ENCODE results near the gene NIPA2.

The NIPA2 gene

GRCh38 chr15:22856659-22857058 lies 18.2 kb downstream of the NIPA2 start:
- Histone ChIP-seq H4K20me1 (ENCODE audit: insufficient read depth, low read length) (no peaks in the 10 kb centered on the region), H3K9ac (ENCODE audit: low read depth, low read length) (no peak overlapping the region), H3K27ac (ENCODE audit: low read length) (no peak overlapping the region), H3K79me2 (ENCODE audit: insufficient read depth, low read length) (peaks cover 2% of the 10 kb centered on the region; the same call in 1 of the 2 replicates), H3K4me3 (ENCODE audit: low read depth in 1 of 2, low read length in 2 of 2) (no peak overlapping the region), H3K9me3 (ENCODE audit: insufficient read depth, low read length, severe bottlenecking) (no peaks in the 10 kb centered on the region), H3K4me1 (ENCODE audit: insufficient read depth, low read length) (no peaks in the 10 kb centered on the region), H2AFZ (ENCODE audit: low read depth, low read length) (no peak overlapping the region), H3K4me2 (ENCODE audit: insufficient read depth, low read length) (no peak overlapping the region), H3K36me3 (ENCODE audit: insufficient read depth, low read length) (peaks cover 57% of the 10 kb centered on the region), H3K27me3 (ENCODE audit: insufficient read depth, low read length, poor library complexity) (no peaks in the 10 kb centered on the region)
- ATAC-seq (ENCODE audit: insufficient read depth, low read depth) = no peak
- no peak for TF ChIP-seq EZH2 (IDR thresholded peaks at IDR 0.05; ENCODE audit: borderline replicate concordance, low read depth, low read length, severe bottlenecking)
- TF ChIP-seq, protein P1, sequence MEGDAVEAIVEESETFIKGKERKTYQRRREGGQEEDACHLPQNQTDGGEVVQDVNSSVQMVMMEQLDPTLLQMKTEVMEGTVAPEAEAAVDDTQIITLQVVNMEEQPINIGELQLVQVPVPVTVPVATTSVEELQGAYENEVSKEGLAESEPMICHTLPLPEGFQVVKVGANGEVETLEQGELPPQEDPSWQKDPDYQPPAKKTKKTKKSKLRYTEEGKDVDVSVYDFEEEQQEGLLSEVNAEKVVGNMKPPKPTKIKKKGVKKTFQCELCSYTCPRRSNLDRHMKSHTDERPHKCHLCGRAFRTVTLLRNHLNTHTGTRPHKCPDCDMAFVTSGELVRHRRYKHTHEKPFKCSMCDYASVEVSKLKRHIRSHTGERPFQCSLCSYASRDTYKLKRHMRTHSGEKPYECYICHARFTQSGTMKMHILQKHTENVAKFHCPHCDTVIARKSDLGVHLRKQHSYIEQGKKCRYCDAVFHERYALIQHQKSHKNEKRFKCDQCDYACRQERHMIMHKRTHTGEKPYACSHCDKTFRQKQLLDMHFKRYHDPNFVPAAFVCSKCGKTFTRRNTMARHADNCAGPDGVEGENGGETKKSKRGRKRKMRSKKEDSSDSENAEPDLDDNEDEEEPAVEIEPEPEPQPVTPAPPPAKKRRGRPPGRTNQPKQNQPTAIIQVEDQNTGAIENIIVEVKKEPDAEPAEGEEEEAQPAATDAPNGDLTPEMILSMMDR (IDR thresholded peaks at IDR 0.05; ENCODE audit: borderline replicate concordance, extremely low read depth, low read length, poor library complexity, severe bottlenecking) = no peak
- DNase-seq = no peak

DNA sequence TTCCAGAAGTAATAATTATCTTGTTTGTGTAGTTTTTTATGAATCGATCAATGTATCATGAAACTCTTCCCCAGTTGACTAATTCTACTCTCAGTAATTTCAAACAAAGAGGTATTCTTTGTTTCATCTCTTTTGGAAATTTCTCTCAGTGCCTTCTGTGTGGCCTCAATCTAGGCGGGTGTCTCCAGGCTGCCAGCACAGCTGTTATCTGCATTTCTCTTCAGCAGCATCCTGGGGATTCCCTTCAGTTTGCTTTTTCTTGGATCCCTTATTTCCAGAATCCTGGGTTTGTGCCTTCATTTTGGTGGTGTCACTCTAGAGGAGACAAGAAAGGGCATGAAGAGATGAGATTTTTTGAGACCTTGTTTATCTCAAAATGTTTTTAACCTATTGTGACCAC lies 22.7 kb downstream of the NIPA2 start:
- no peak for TF ChIP-seq EZH2 (IDR thresholded peaks at IDR 0.05; ENCODE audit: borderline replicate concordance, low read depth, low read length, severe bottlenecking)
- TF ChIP-seq, protein P1 (IDR thresholded peaks at IDR 0.05; ENCODE audit: borderline replicate concordance, extremely low read depth, low read length, poor library complexity, severe bottlenecking) = no peak
- peaks cover 59% of the 10 kb centered on the region for H3K36me3 ChIP-seq (ENCODE audit: insufficient read depth, low read length)
- ATAC-seq (ENCODE audit: insufficient read depth, low read depth) = no peak

GRCh38 chr15:22863356-22863755 lies 24.9 kb downstream of the NIPA2 start:
- H3K4me1 ChIP-seq (ENCODE audit: insufficient read depth, low read length) = no peaks in the 10 kb centered on the region
- no peaks in the 10 kb centered on the region for H3K27me3 ChIP-seq (ENCODE audit: insufficient read depth, low read length, poor library complexity)
- peaks cover 76% of the 10 kb centered on the region for H3K36me3 ChIP-seq (ENCODE audit: insufficient read depth, low read length)
- H3K27ac ChIP-seq (ENCODE audit: low read length) = no peak overlapping the region
- H3K9me3 ChIP-seq (ENCODE audit: insufficient read depth, low read length, severe bottlenecking) = no peaks in the 10 kb centered on the region
- H2AFZ ChIP-seq (ENCODE audit: low read depth, low read length) = no peak overlapping the region
- H3K4me3 ChIP-seq (ENCODE audit: low read depth in 1 of 2, low read length in 2 of 2) = no peak overlapping the region
- H3K79me2 ChIP-seq (ENCODE audit: insufficient read depth, low read length) = 0 out of 2 replicates have a peak, but pooled peaks cover 4% of the 10 kb centered on the region
- TF ChIP-seq, protein P1 (IDR thresholded peaks at IDR 0.05; ENCODE audit: borderline replicate concordance, extremely low read depth, low read length, poor library complexity, severe bottlenecking) = no peak
- TF ChIP-seq EZH2 (IDR thresholded peaks at IDR 0.05; ENCODE audit: borderline replicate concordance, low read depth, low read length, severe bottlenecking) = no peak
- H3K9ac ChIP-seq (ENCODE audit: low read depth, low read length) = no peak overlapping the region
- no peak for ATAC-seq (ENCODE audit: insufficient read depth, low read depth)
- H4K20me1 ChIP-seq (ENCODE audit: insufficient read depth, low read length) = 0 out of 2 replicates have a peak, but pooled peaks cover 3% of the 10 kb centered on the region
- DNase-seq = no peak
- no peak overlapping the region for H3K4me2 ChIP-seq (ENCODE audit: insufficient read depth, low read length)

More for the DNA sequence above, 22.7 kb downstream of the NIPA2 start:
- Histone ChIP-seq H3K4me2 (ENCODE audit: insufficient read depth, low read length) (no peak overlapping the region), H3K27ac (ENCODE audit: low read length) (no peak overlapping the region), H3K27me3 (ENCODE audit: insufficient read depth, low read length, poor library complexity) (no peaks in the 10 kb centered on the region), H3K4me3 (ENCODE audit: low read depth in 1 of 2, low read length in 2 of 2) (no peak overlapping the region), H2AFZ (ENCODE audit: low read depth, low read length) (no peak overlapping the region), H3K4me1 (ENCODE audit: insufficient read depth, low read length) (no peaks in the 10 kb centered on the region), H3K9ac (ENCODE audit: low read depth, low read length) (no peak overlapping the region), H4K20me1 (ENCODE audit: insufficient read depth, low read length) (0 out of 2 replicates have a peak, but pooled peaks cover 3% of the 10 kb centered on the region), H3K9me3 (ENCODE audit: insufficient read depth, low read length, severe bottlenecking) (no peaks in the 10 kb centered on the region), H3K79me2 (ENCODE audit: insufficient read depth, low read length) (0 out of 2 replicates have a peak, but pooled peaks cover 4% of the 10 kb centered on the region)
- no peak for DNase-seq
